GM12801 (cell line): ENCODE data around the gene GTF3C2.

Source experiments
- CTCF ChIP-seq: IDR thresholded peaks from one replicate; pipeline ENCODE4 v1.5.1; 2011; ENCODE audit warnings: control low read depth; ENCODE audit not compliant: insufficient read length; ENCODE audit errors: extremely low read depth

Gene GTF3C2

GRCh38 chr2:27356382-27357181 is at the start of gene GTF3C2:
TSS of gene GTF3C2 (minus strand) at chr2:27356764. CDS start at chr2:27343554, 13,210 bp downstream.
- TF ChIP-seq CTCF = no peak

GRCh38 chr2:27400348-27401135 is 44.0 kb upstream of the GTF3C2 start:
- TF ChIP-seq CTCF = no peak

- TF ChIP-seq CTCF = no peak
Observed at GRCh38 chr2:27398962-27399361, 42.4 kb upstream of the GTF3C2 start.

GRCh38 chr2:27393225-27393624 is 36.7 kb upstream of the GTF3C2 start:
- TF ChIP-seq CTCF = no peak

GRCh38 chr2:27390822-27391679 is 34.5 kb upstream of the GTF3C2 start:
- no peak for TF ChIP-seq CTCF

GRCh38 chr2:27381577-27382181 is 25.1 kb upstream of the GTF3C2 start:
- TF ChIP-seq CTCF = no peak
